Prostate gland (tissue), 2 donors: Measurements from ENCODE around the gene GUCD1. TPM values are rescaled to one million over a fixed set of nuclear protein-coding genes. Genes with fewer than 3 reads are reported as not detected.
A peak's percentile ranks its signal among the peaks of the same experiment; 100 is the strongest.
"Not testable (repeated sequence)": the region's sequence is repeated elsewhere in the genome, so short reads cannot be mapped to it uniquely, and the experiment has no call there.

Experiments
- DNase-seq: peaks from one replicate; pipeline ENCODE4 v3.0.0-alpha.2; 2019; ENCODE audit warnings: low spot score
- H3K27ac ChIP-seq, 2 donors: fragments of 200-600 bp; sonication (generic); 2 replicates each; pipeline ENCODE4 v1.5.1; 2017 to 2019
- H3K27me3 ChIP-seq: fragments of 200-600 bp; sonication (generic); replicated peaks from 2 replicates; pipeline ENCODE4 v1.5.1; 2019; ENCODE audit not compliant: insufficient read depth
- H3K36me3 ChIP-seq, 2 donors: fragments of 200-600 bp; sonication (generic); 1 replicate in 1 of 2; 2 replicates in 1 of 2; pipeline versions ENCODE4 v1.5.1 to v1.8.1; 2017 to 2019
- H3K4me1 ChIP-seq: fragments of 200-600 bp; sonication (generic); replicated peaks from 2 replicates; pipeline ENCODE4 v1.5.1; 2019
- H3K4me3 ChIP-seq, 2 donors: fragments of 200-600 bp; sonication (generic); 2 replicates each; pipeline ENCODE4 v1.5.1; 2017 to 2019
- H3K9me3 ChIP-seq: fragments of 200-600 bp; sonication (generic); 2 replicates; pipeline ENCODE4 v1.5.1; 2017
- CTCF ChIP-seq, 4 experiments: fragments of 200-600 bp in 2 of 4; fragments of 450-650 bp in 2 of 4; sonication (generic) in 2 of 4; IDR thresholded peaks; 1 replicate in 3 of 4; 2 replicates in 1 of 4; pipeline ENCODE4 v1.5.1; 2016 to 2019; ENCODE audit warnings: antibody characterized with exemption in 4 of 4, mild to moderate bottlenecking in 2 of 4, moderate library complexity in 2 of 4
- POLR2A ChIP-seq: fragments of 450-650 bp; IDR thresholded peaks from one replicate; pipeline ENCODE4 v1.6.1; 2016; ENCODE audit warnings: antibody characterized with exemption, mild to moderate bottlenecking
- POLR2AphosphoS5 ChIP-seq: sonication (generic); formaldehyde crosslinking; IDR thresholded peaks from one replicate; pipeline ENCODE4 v1.6.1; 2017; ENCODE audit warnings: antibody characterized with exemption
- WGBS: methylation state at CpG from one replicate; pipeline ENCODE4 v1.1.5; 2018; 5-methylcytosine and 5-hydroxymethylcytosine counted together
- intact Hi-C: fragments of 100-400 bp; cut with DNase I; formaldehyde crosslinking; loops from one replicate; pipeline ENCODE4 v1.14.2; 2022
- total RNA-seq, 2 donors: library from RNA; depleted of rRNA; stranded (reverse); fragments of >200 nt; gene quantifications; one replicate each; pipeline ENCODE4 v1.1.0, GENCODE V29; 2016

GUCD1 gene
- total RNA-seq, 2 donors from 2014 or later: 143 to 147 TPM

- DNase-seq: no peak
- intact Hi-C loops: no loop called here
- Histone ChIP-seq H3K27ac (peak overlapping the region; percentile 81 to 86), H3K9me3 (no peaks in the 10 kb centered on the region), H3K4me1 (peaks cover 30% of the 10 kb centered on the region), H3K36me3 (no peaks in the 10 kb centered on the region), H3K4me3 (no peak overlapping the region), H3K27me3 (no peaks in the 10 kb centered on the region)
- 53% methylated on average over 16 of the region's 16 CpGs for WGBS
- TF ChIP-seq POLR2AphosphoS5 (no peak), POLR2A (no peak), CTCF (IDR thresholded peaks at IDR 0.05) (no peak)
Measured at GRCh38 chr22:24593836-24594568, 39.1 kb upstream of the GUCD1 start.

DNA sequence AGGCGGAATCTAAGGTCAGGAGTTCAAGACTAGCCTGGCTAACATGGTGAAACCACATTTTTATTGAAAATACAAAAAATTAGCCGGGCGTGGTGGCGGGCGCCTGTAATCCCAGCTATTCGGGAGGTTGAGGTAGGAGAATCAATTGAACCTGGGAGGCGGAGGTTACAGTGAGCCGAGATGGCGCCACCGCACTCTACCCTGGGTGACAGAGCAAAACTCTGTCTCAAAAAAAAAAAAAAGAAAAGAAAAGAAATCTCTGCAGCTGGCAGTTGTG is 38.6 kb upstream of the GUCD1 start:
- H3K9me3 ChIP-seq, H3K36me3 ChIP-seq, DNase-seq, H3K27me3 ChIP-seq, intact Hi-C loops: not testable (repeated sequence)
- 91% methylated on average over 10 of the region's 10 CpGs for WGBS
- Histone ChIP-seq H3K4me3 (peak overlapping the region in 1 of 2 donors; percentile 58), H3K4me1 (peaks cover 35% of the 10 kb centered on the region), H3K27ac (peak overlapping the region; percentile 81 to 86)

DNA sequence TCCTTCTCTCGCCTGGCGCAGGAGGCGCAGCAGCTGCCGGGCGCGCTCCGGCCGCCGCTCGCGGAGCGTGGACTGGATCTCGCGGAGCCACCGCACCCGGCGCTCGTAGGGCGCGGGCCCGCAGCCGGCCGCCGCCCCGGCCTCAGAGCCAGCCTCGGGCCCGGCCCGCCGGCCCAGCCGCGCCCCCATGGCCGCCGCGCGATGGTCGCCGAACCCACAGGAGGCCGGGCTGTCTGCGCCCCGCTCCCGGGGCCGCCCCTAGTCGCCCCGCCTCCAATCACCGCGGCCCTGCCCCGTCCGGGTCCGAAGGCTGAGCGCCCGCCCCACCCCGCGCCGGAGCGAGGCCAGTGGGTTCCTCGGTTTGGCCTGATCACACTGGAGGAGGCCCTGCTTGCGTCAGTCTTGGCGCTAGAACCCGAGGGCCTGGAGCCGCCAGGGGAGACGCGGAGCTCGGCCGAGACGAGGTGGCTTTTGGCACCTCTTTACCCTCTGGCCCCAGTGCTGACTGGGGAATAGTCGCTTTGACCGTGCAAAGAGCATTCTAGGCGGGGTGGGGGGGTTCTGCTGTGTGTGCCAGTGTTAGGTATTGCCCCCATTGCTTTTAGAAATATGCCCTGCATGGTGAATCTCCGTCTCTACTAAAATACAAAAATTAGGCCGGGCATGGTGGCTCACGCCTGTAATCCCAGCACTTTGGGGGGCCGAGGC is 38.1 kb upstream of the GUCD1 start, which contains the start of gene LRRC75B:
LRRC75B (minus strand) TSS at position 223 of the 708 bp plus-strand sequence; CDS start at position 189, 34 bp downstream.
- Histone ChIP-seq H3K9me3 (no peaks in the 10 kb centered on the region), H3K36me3 (no peaks in the 10 kb centered on the region), H3K4me1 (peaks cover 38% of the 10 kb centered on the region), H3K27ac (peak within 1 kb of the TSS; percentile 81 to 86), H3K27me3 (no peaks in the 10 kb centered on the region), H3K4me3 (peak within 1 kb of the TSS; percentile 58 to 64)
- WGBS: 8% methylated on average over 37 of the region's 72 CpGs
- peak; percentile 80 for DNase-seq
- intact Hi-C loops: no loop called here
- TF ChIP-seq POLR2AphosphoS5 (peak; percentile 73), CTCF (IDR thresholded peaks at IDR 0.05) (no peak), POLR2A (peak; percentile 42)

GRCh38 chr22:24592058-24592850 is 37.3 kb upstream of the GUCD1 start:
- no peak for DNase-seq
- H3K27ac ChIP-seq: peak overlapping the region; percentile 81 to 86
- no peaks in the 10 kb centered on the region for H3K9me3 ChIP-seq
- TF ChIP-seq CTCF (IDR thresholded peaks at IDR 0.05) (no peak), POLR2A (no peak), POLR2AphosphoS5 (no peak)
- no peaks in the 10 kb centered on the region for H3K27me3 ChIP-seq
- intact Hi-C loops: no loop called here
- WGBS: 9% methylated on average over 31 of the region's 33 CpGs
- peaks cover 39% of the 10 kb centered on the region for H3K4me1 ChIP-seq
- H3K36me3 ChIP-seq: no peaks in the 10 kb centered on the region
- H3K4me3 ChIP-seq: peak overlapping the region; percentile 58 to 64

DNA sequence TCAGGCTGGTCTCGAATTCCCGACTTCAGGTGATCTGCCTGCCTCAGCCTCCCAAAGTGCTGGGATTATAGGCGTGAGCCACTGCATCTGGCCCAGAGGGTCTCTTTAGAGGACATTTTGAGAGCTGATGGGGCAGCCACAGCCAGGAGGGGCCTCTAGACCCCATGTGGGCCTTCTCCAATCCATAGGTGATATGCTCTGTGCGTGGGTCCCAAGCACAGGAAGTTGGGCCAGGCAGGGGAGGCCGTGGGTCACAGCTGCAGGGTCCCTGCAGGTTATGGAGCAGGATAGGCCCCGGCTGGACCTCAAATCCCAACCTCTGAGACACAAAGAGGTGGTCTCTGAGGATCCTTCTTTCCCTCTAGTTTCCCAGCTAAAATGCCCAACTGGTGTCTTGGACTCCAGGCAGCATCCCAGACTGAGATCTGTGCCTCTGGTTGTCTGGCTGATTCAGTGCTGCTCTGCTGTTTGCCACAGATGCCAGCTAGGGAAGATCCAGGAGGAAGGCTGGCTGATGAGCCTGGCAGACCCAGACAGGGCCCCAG is 36.4 kb upstream of the GUCD1 start:
- Histone ChIP-seq H3K27ac (peak overlapping the region in 1 of 2 donors; percentile 86), H3K36me3 (no peaks in the 10 kb centered on the region), H3K9me3 (no peaks in the 10 kb centered on the region), H3K27me3 (no peaks in the 10 kb centered on the region), H3K4me1 (peaks cover 39% of the 10 kb centered on the region), H3K4me3 (no peak overlapping the region)
- DNase-seq: no peak
- intact Hi-C loops: no loop called here
- WGBS: 95% methylated on average over 6 of the region's 6 CpGs
- TF ChIP-seq CTCF (IDR thresholded peaks at IDR 0.05) (no peak), POLR2A (no peak), POLR2AphosphoS5 (no peak)
